Measurements from ENCODE around the gene LRMDA.

Gene LRMDA

GRCh38 chr10:75425291-75426079 lies 5.9 kb upstream of the LRMDA start:
- DNase-seq (ENCODE audit: low read depth), result no peak

- no peak for DNase-seq (ENCODE audit: low read depth)
Observed at GRCh38 chr10:75426880-75427279, 4.5 kb upstream of the LRMDA start.

GRCh38 chr10:75427951-75428350 lies 3.5 kb upstream of the LRMDA start:
- DNase-seq (ENCODE audit: low read depth), result no peak

- DNase-seq (ENCODE audit: low read depth), result no peak
Observed at GRCh38 chr10:75428434-75429158, 2.8 kb upstream of the LRMDA start.

- no peak for DNase-seq (ENCODE audit: low read depth)
Observed at GRCh38 chr10:75429159-75429827, 2.1 kb upstream of the LRMDA start.

- no peak for DNase-seq (ENCODE audit: low read depth)
Observed at GRCh38 chr10:75430000-75430763, 1.2 kb upstream of the LRMDA start.

GRCh38 chr10:75432176-75432575 lies 752 bp downstream of the LRMDA start:
- no peak for DNase-seq (ENCODE audit: low read depth)

GRCh38 chr10:75432763-75433162 lies 1.3 kb downstream of the LRMDA start:
- no peak for DNase-seq (ENCODE audit: low read depth)

- no peak for DNase-seq (ENCODE audit: low read depth)
Observed at GRCh38 chr10:75433216-75433615, 1.8 kb downstream of the LRMDA start.

- DNase-seq (ENCODE audit: low read depth), result no peak
Observed at GRCh38 chr10:75434291-75434690, 2.9 kb downstream of the LRMDA start.

- DNase-seq (ENCODE audit: low read depth), result no peak
Observed at GRCh38 chr10:75435291-75435690, 3.9 kb downstream of the LRMDA start.

- no peak for DNase-seq (ENCODE audit: low read depth)
Observed at GRCh38 chr10:75436896-75437295, 5.5 kb downstream of the LRMDA start.

- no peak for DNase-seq (ENCODE audit: low read depth)
Observed at GRCh38 chr10:75437693-75438092, 6.3 kb downstream of the LRMDA start.

- no peak for DNase-seq (ENCODE audit: low read depth)
Observed at GRCh38 chr10:75438275-75438674, 6.9 kb downstream of the LRMDA start.

- DNase-seq (ENCODE audit: low read depth), result no peak
Observed at GRCh38 chr10:75439811-75440210, 8.4 kb downstream of the LRMDA start.

- DNase-seq (ENCODE audit: low read depth), result no peak
Observed at GRCh38 chr10:75440271-75440793, 8.9 kb downstream of the LRMDA start.

GRCh38 chr10:75441196-75441595 lies 9.8 kb downstream of the LRMDA start:
- no peak for DNase-seq (ENCODE audit: low read depth)

GRCh38 chr10:75441682-75442081 lies 10.3 kb downstream of the LRMDA start:
- DNase-seq (ENCODE audit: low read depth), result no peak

GRCh38 chr10:75443362-75443761 lies 11.9 kb downstream of the LRMDA start:
- no peak for DNase-seq (ENCODE audit: low read depth)

- no peak for DNase-seq (ENCODE audit: low read depth)
Observed at GRCh38 chr10:75444781-75445386, 13.5 kb downstream of the LRMDA start.

GRCh38 chr10:75446508-75446907 lies 15.1 kb downstream of the LRMDA start:
- DNase-seq (ENCODE audit: low read depth), result no peak

- no peak for DNase-seq (ENCODE audit: low read depth)
Observed at GRCh38 chr10:75448166-75448565, 16.7 kb downstream of the LRMDA start.

Data from activated T-cell treated with anti-CD3 and anti-CD28 coated beads for 24 hours (primary cell).